ENCODE measurements around the gene AEBP1. TPM values are rescaled to one million over a fixed set of nuclear protein-coding genes. Genes with fewer than 3 reads are reported as not detected.
A peak's percentile ranks its signal among the peaks of the same experiment; 100 is the strongest.

AEBP1 gene
- total RNA-seq, 8 experiments from 2014 or later, result 3.2 to 60.3 (median 16.5) TPM

DNA sequence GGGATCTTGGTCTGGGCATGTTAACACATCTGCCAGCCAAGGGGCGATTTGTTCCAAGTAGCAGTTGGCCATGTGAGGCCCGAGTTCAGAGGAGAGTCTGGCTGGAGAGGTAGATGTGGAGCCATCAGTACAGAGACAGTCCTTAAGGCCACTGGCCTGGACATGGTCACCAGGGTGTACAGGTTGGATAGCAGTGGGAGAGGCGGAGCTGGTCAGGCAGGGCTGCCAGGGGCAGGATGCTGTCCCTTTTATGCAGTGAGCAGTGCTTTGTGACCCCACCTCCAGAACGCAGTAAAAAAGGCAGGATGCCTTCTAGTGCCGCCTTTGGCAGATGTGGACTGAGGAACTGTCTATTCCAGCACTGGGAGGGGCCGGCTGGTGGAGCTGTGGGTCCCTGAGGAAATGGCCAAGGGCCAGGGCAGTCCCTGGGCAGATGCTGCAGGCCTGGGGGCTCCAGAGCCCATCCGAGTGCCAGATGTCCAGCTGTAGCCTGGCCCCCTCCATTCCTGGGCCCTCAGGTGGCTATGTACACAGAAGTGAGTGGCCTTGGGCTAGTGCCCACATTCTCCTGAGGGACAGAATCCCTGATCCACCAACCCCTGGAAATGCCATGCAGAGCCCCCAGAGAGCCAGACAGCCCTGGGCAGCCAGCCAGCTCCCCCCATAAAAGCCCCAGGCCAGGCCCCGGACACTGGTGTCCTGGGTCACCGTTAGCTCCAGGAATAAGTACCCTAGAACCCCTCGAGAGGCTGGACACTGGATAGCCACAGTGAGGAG, 54.1 kb downstream of the AEBP1 start:
- H3K4me1 ChIP-seq (replicated peaks in 1 of 2), result no peaks in the 10 kb centered on the region
- H3K27ac ChIP-seq, result no peak overlapping the region
- ATAC-seq (replicated peaks in 6 of 8), result peak in 6 of 8 experiments; percentile 13 to 88 (median 48)
- 50 to 90% (median 57%) methylated on average over 1 to 3 of the region's 10 CpGs; no CpG with 5 or more reads in 7 of the 10 experiments for WGBS, 10 experiments
- in situ Hi-C loops (cut with MboI; ENCODE audit: low pct_unique_long_range_greater_than_20kb in 2 of 9, low sequenced_read_pairs in 9 of 9, unreplicated experiment in 9 of 9), result no loop called here
- H3K4me3 ChIP-seq, result no peak overlapping the region

DNA sequence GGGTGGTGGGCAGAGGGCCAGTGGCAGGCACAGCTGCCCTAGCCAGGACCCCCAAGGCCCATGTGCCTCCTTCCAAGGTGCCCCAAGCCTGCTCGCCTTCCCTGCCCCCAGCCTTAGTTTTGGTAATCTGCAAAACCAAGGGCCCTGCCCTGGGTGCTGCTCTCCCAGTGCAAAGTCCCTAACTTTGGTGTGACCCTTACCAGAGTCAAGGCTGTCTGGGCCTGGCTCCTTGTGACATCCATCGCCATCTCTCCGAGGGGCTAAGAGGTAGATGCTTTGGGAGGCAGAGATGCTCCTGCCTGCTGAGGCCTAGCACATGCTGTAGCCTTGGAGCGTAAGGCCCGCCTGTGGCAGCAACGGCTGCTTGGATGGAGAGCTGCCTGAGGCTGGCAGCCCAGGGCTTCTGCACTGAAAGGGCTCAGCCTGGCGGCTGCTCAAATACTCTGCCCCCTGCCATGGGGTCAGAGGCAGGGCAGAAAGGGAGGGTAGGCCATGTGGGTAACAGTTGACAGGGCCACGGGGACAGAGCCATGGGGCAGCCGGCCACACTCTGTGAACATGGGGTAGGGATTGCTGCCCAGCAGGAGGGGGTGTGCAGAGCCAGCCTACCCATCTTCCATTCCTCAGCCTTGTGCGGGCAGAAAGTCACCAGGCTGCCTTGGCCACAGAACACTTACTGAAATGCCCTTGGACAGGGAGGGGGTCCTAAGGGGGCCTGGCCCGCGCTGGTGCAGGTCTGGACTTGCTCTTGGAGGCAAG, 54.9 kb downstream of the AEBP1 start:
- Histone ChIP-seq H3K4me3 (no peak overlapping the region), H3K4me1 (replicated peaks in 1 of 2) (no peaks in the 10 kb centered on the region), H3K27ac (no peak overlapping the region)
- peak in 1 of 8 experiments; percentile 11 for ATAC-seq (replicated peaks in 6 of 8)
- 63 to 92% (median 80%) methylated on average over 3 to 6 of the region's 12 CpGs; no CpG with 5 or more reads in 6 of the 10 experiments for WGBS, 10 experiments
- in situ Hi-C loops (cut with MboI; ENCODE audit: low pct_unique_long_range_greater_than_20kb in 2 of 9, low sequenced_read_pairs in 9 of 9, unreplicated experiment in 9 of 9), result no loop called here

GRCh38 chr7:44159824-44160630, 55.9 kb downstream of the AEBP1 start:
- no peak for ATAC-seq (replicated peaks in 6 of 8)
- 72 to 100% (median 80%) methylated on average over 2 to 4 of the region's 5 CpGs; no CpG with 5 or more reads in 5 of the 10 experiments for WGBS, 10 experiments
- H3K27ac ChIP-seq, result no peak overlapping the region
- no peaks in the 10 kb centered on the region for H3K4me1 ChIP-seq (replicated peaks in 1 of 2)
- in situ Hi-C loops (cut with MboI; ENCODE audit: low pct_unique_long_range_greater_than_20kb in 2 of 9, low sequenced_read_pairs in 9 of 9, unreplicated experiment in 9 of 9), result no loop called here
- no peak overlapping the region for H3K4me3 ChIP-seq

DNA sequence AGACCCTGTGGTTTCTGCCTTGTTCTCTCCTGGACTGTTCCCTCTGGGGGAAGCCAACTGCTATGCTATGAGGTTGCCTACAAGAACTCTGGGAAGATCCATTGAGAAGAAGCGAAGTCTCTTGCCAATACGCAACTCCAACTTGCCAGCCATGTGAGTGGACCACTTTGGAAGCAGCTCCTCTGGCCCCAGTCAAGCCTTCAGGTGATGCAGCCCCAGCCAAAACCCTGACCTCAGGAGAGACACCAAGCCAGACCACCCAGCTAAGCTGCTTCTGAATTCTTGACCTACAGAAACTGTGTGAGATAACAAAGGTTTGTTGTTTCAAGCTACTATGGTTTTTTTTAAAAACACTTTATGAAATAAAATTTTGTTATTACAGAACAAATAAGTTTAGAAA, 57.2 kb downstream of the AEBP1 start:
- in situ Hi-C loops (cut with MboI; ENCODE audit: low pct_unique_long_range_greater_than_20kb in 2 of 9, low sequenced_read_pairs in 9 of 9, unreplicated experiment in 9 of 9), result no loop called here
- Histone ChIP-seq H3K4me1 (replicated peaks in 1 of 2) (no peaks in the 10 kb centered on the region), H3K27ac (no peak overlapping the region), H3K4me3 (no peak overlapping the region)
- ATAC-seq (replicated peaks in 6 of 8), result no peak
- WGBS, 10 experiments, result 100% methylated on average over 1 to 2 of the region's 2 CpGs; no CpG with 5 or more reads in 6 of the 10 experiments

- Histone ChIP-seq H3K4me1 (replicated peaks in 1 of 2) (no peaks in the 10 kb centered on the region), H3K27ac (no peak overlapping the region), H3K4me3 (no peak overlapping the region)
- in situ Hi-C loops (cut with MboI; ENCODE audit: low pct_unique_long_range_greater_than_20kb in 2 of 9, low sequenced_read_pairs in 9 of 9, unreplicated experiment in 9 of 9), result no loop called here
- ATAC-seq (replicated peaks in 6 of 8), result no peak
- 60 to 100% (median 90%) methylated on average over 1 to 2 of the region's 4 CpGs; no CpG with 5 or more reads in 5 of the 10 experiments for WGBS, 10 experiments
Observed at GRCh38 chr7:44162179-44162578, 58.0 kb downstream of the AEBP1 start.

GRCh38 chr7:44162785-44163395, 58.7 kb downstream of the AEBP1 start:
- peak in 1 of 8 experiments; percentile 17 for ATAC-seq (replicated peaks in 6 of 8)
- H3K27ac ChIP-seq, result no peak overlapping the region
- WGBS, 10 experiments, result 50% methylated on average over 1 of the region's 1 CpG; no CpG with 5 or more reads in 9 of the 10 experiments
- H3K4me1 ChIP-seq (replicated peaks in 1 of 2), result no peaks in the 10 kb centered on the region
- no peak overlapping the region for H3K4me3 ChIP-seq
- in situ Hi-C loops (cut with MboI; ENCODE audit: low pct_unique_long_range_greater_than_20kb in 2 of 9, low sequenced_read_pairs in 9 of 9, unreplicated experiment in 9 of 9), result no loop called here

DNA sequence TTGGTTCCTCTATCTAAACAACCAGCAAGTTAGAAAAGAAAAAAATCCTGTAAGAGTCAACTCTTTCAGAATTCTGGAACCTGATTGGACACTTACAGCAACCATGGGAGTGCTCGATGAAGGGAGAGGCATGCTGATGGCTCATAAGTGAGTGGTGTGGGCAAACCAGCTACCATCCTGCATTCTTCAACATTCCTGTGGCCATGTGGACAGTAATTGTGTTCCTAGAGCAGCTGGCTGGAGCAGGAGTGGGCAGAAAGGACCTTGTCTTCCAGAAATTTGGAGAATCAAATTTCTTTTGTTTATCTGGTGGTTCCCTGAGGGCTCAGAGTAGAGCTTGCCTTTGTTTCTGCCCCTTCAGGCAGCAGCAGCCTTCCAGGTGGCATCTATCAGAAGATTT, 59.4 kb downstream of the AEBP1 start:
- in situ Hi-C loops (cut with MboI; ENCODE audit: low pct_unique_long_range_greater_than_20kb in 2 of 9, low sequenced_read_pairs in 9 of 9, unreplicated experiment in 9 of 9), result no loop called here
- WGBS, 10 experiments, result 11 to 86% (median 27%) methylated on average over 1 of the region's 1 CpG; no CpG with 5 or more reads in 5 of the 10 experiments
- ATAC-seq (replicated peaks in 6 of 8), result peak in 6 of 8 experiments; percentile 35 to 95 (median 44)
- H3K27ac ChIP-seq, result no peak overlapping the region
- H3K4me3 ChIP-seq, result no peak overlapping the region
- H3K4me1 ChIP-seq (replicated peaks in 1 of 2), result no peaks in the 10 kb centered on the region

Other genes with a start within 250 kb of the AEBP1 start
- 100 to 1,000 TPM; 123 to 213 (median 132) TPM for gene MRPS24, start 234.8 kb upstream of the AEBP1 start, total RNA-seq
- gene URGCP, start 197.7 kb upstream of the AEBP1 start, total RNA-seq, result 10 to 100 TPM; 20.1 to 50.1 (median 27.2) TPM
- gene UBE2D4, start 177.9 kb upstream of the AEBP1 start, total RNA-seq, result 10 to 100 TPM in 5 of 8 experiments, 1 to 10 TPM in 3; 8.3 to 29.7 (median 10.7) TPM
- gene SPDYE1, start 106.4 kb upstream of the AEBP1 start, total RNA-seq, result 1 to 10 TPM in 2 of 8 experiments, under 1 TPM in 6; 0.22 to 2.5 (median 0.44) TPM
- 10 to 100 TPM; 37.3 to 99.0 (median 70.9) TPM for gene DBNL, start 59.6 kb upstream of the AEBP1 start, total RNA-seq
- 1 to 10 TPM in 2 of 8 experiments, under 1 TPM in 2, not detected in 4; 0.38 to 2.0 (median 0.99) TPM for gene PGAM2, start 38.8 kb upstream of the AEBP1 start, total RNA-seq
- 10 to 100 TPM in 4 of 8 experiments, 1 to 10 TPM in 4; 5.4 to 28.1 (median 10.2) TPM for gene POLM, start 21.8 kb upstream of the AEBP1 start, total RNA-seq
- gene POLD2, start 19.2 kb downstream of the AEBP1 start, total RNA-seq, result 100 to 1,000 TPM in 2 of 8 experiments, 10 to 100 TPM in 6; 53.7 to 146 (median 73.7) TPM
- 1 to 10 TPM in 1 of 8 experiments, under 1 TPM in 2, not detected in 5; 0.46 to 1.0 (median 0.95) TPM for gene MYL7, start 37.0 kb downstream of the AEBP1 start, total RNA-seq
- 1 to 10 TPM in 6 of 8 experiments, under 1 TPM in 2; 0.31 to 5.1 (median 2.5) TPM for gene GCK, start 85.1 kb downstream of the AEBP1 start, total RNA-seq
- 100 to 1,000 TPM in 3 of 8 experiments, 10 to 100 TPM in 5; 66.9 to 121 (median 96.7) TPM for gene YKT6, start 96.6 kb downstream of the AEBP1 start, total RNA-seq
- 10 to 100 TPM in 4 of 8 experiments, 1 to 10 TPM in 4; 2.2 to 23.4 (median 9.9) TPM for gene CAMK2B, start 221.2 kb downstream of the AEBP1 start, total RNA-seq